Uterus (tissue), 2 donors: ENCODE results near the gene IQGAP2.

Source experiments
- CTCF ChIP-seq, 4 experiments: fragments of 200-600 bp in 2 of 4; fragments of 450-650 bp in 2 of 4; sonication (generic) in 2 of 4; IDR thresholded peaks; one replicate each; pipeline ENCODE4 v1.5.1; 2016 to 2019; ENCODE audit warnings: antibody characterized with exemption in 4 of 4, mild to moderate bottlenecking in 2 of 4, moderate library complexity in 1 of 4
- POLR2A ChIP-seq, 2 donors: fragments of 450-650 bp; IDR thresholded peaks; one replicate each; pipeline ENCODE4 v1.6.1; 2016; ENCODE audit warnings: antibody characterized with exemption in 2 of 2, mild to moderate bottlenecking in 1 of 2, moderate library complexity in 1 of 2

GRCh38 chr5:76690037-76690679, 287.1 kb downstream of the IQGAP2 start:
- no peak for TF ChIP-seq CTCF (IDR thresholded peaks at IDR 0.05)
- no peak for TF ChIP-seq POLR2A (IDR thresholded peaks at IDR 0.05)
